Activated naive CD4-positive, alpha-beta T cell treated with anti-CD3 and anti-CD28 coated beads, Interleukin-2, amount 50 U/mL, for 72 hours (primary cell): ENCODE measurements around the gene IL12RB1. TPM values are rescaled to one million over a fixed set of nuclear protein-coding genes. Genes with fewer than 3 reads are reported as not detected.

Source experiments
- ATAC-seq, 2 donors: fragments of 150-1000 bp; cut with Tn5 transposase; 2 replicates each; pipeline ENCODE4 v1.10.0; 2021; ENCODE audit warnings: mild to moderate bottlenecking in 2 of 2, moderate library complexity in 2 of 2
- DNase-seq, 2 donors: peaks; one replicate each; pipeline ENCODE4 v3.0.0; 2021 to 2022; ENCODE audit warnings: low spot score in 2 of 2
- H3K27ac Mint-ChIP-seq, 2 donors: one replicate each; pipeline ENCODE4 v1.8.0; 2022; ENCODE audit warnings: mild to moderate bottlenecking in 2 of 2, mixed read lengths in 2 of 2
- H3K36me3 Mint-ChIP-seq, 2 donors: one replicate each; pipeline ENCODE4 v1.8.0; 2022; ENCODE audit warnings: mixed read lengths in 2 of 2
- H3K9me3 Mint-ChIP-seq, 2 donors: one replicate each; pipeline ENCODE4 v1.8.0; 2022; ENCODE audit warnings: mixed read lengths in 2 of 2
- total RNA-seq, 2 donors: library from RNA; stranded (reverse); gene quantifications; one replicate each; pipeline ENCODE4 v1.2.3, GENCODE V29; 2022

IL12RB1 gene
- total RNA-seq, 2 donors from 2014 or later, result 14.6 to 25.0 TPM

- peak overlapping the region; percentile 6 to 51 for H3K27ac Mint-ChIP-seq
- H3K36me3 Mint-ChIP-seq, result peaks cover 19 to 35% of the 10 kb centered on the region in 2 donors
- ATAC-seq (peak in 1 of 2 donors; percentile 19), DNase-seq (no peak)
- H3K9me3 Mint-ChIP-seq, result no peaks in the 10 kb centered on the region
Observed at GRCh38 chr19:18013210-18014111, 73.3 kb downstream of the IL12RB1 start.

GRCh38 chr19:18010149-18010548, 76.6 kb downstream of the IL12RB1 start:
- DNase-seq (no peak), ATAC-seq (no peak)
- peaks cover 16 to 37% of the 10 kb centered on the region in 2 donors for H3K36me3 Mint-ChIP-seq
- H3K27ac Mint-ChIP-seq, result no peak overlapping the region
- no peaks in the 10 kb centered on the region for H3K9me3 Mint-ChIP-seq

GRCh38 chr19:18009412-18010066, 77.2 kb downstream of the IL12RB1 start:
- no peaks in the 10 kb centered on the region for H3K9me3 Mint-ChIP-seq
- ATAC-seq (peak in 1 of 2 donors; percentile 24), DNase-seq (no peak)
- peak overlapping the region in 1 of 2 donors; percentile 75 for H3K27ac Mint-ChIP-seq
- peaks cover 13 to 34% of the 10 kb centered on the region in 2 donors for H3K36me3 Mint-ChIP-seq

Other genes starting within 250 kb of the IL12RB1 start
- 100 to 1,000 TPM; 204 to 237 TPM for gene JAK3, start 239.0 kb downstream of the IL12RB1 start, total RNA-seq
- gene RPL18A, start 227.0 kb downstream of the IL12RB1 start, total RNA-seq, result 1,000 to 10,000 TPM; 3,079 to 3,707 TPM
- gene SLC5A5, start 215.0 kb downstream of the IL12RB1 start, total RNA-seq, result 1 to 10 TPM; 1.5 to 2.0 TPM
- 10 to 100 TPM; 66.4 to 80.8 TPM for gene CCDC124, start 153.9 kb downstream of the IL12RB1 start, total RNA-seq
- under 1 TPM; 0.19 to 0.36 TPM for gene KCNN1, start 119.8 kb downstream of the IL12RB1 start, total RNA-seq
- gene ARRDC2, start 78.8 kb downstream of the IL12RB1 start, total RNA-seq, result 10 to 100 TPM; 26.7 to 59.3 TPM
- gene MAST3, start 10.8 kb upstream of the IL12RB1 start, total RNA-seq, result 10 to 100 TPM; 19.5 to 54.6 TPM
- 10 to 100 TPM; 13.6 to 18.3 TPM for gene PIK3R2, start 66.2 kb upstream of the IL12RB1 start, total RNA-seq
- 10 to 100 TPM; 28.0 to 65.3 TPM for gene IFI30, start 86.9 kb upstream of the IL12RB1 start, total RNA-seq
- 10 to 100 TPM in 1 of 2 donors, 1 to 10 TPM in 1; 5.4 to 14.0 TPM for gene MPV17L2, start 106.3 kb upstream of the IL12RB1 start, total RNA-seq
- 1 to 10 TPM; 8.9 to 9.8 TPM for gene RAB3A, start 117.1 kb upstream of the IL12RB1 start, total RNA-seq
- gene PDE4C, start 139.5 kb upstream of the IL12RB1 start, total RNA-seq, result 1 to 10 TPM in 1 of 2 donors, under 1 TPM in 1; 0.12 to 1.0 TPM
- 1 to 10 TPM in 1 of 2 donors, under 1 TPM in 1; 0.45 to 1.5 TPM for gene IQCN, start 187.5 kb upstream of the IL12RB1 start, total RNA-seq
- gene JUND, start 194.7 kb upstream of the IL12RB1 start, total RNA-seq, result 100 to 1,000 TPM; 213 to 255 TPM
- 100 to 1,000 TPM; 280 to 379 TPM for gene LSM4, start 236.1 kb upstream of the IL12RB1 start, total RNA-seq